B cell (primary cell): Measurements from ENCODE around the gene CRY2. TPM values are rescaled to one million over a fixed set of nuclear protein-coding genes. Genes with fewer than 3 reads are reported as not detected.

Source experiments
- ATAC-seq: fragments of 200-7000 bp; cut with Tn5 transposase; one replicate; pipeline ENCODE4 v1.10.0; 2021; ENCODE audit warnings: low read depth, mild to moderate bottlenecking, moderate number of reproducible peaks, moderate library complexity
- CTCF ChIA-PET: fragments of 350-600 bp; sonication (Branson Sonifier 250); formaldehyde crosslinking; loops from one replicate; lab custom pipeline; 2021; ENCODE audit warnings: antibody characterized with exemption, inconsistent platforms; lab: Charles Lee
- POLR2A ChIA-PET: fragments of 350-600 bp; sonication (Branson Sonifier 250); formaldehyde crosslinking; loops from one replicate; lab custom pipeline; 2021; ENCODE audit warnings: antibody characterized with exemption; lab: Charles Lee
- DNase-seq: peaks from one replicate; pipeline ENCODE4 v3.0.0; 2013
- H2AFZ ChIP-seq: 2 replicates; pipeline ENCODE4 v1.6.1; 2012; ENCODE audit warnings: mild to moderate bottlenecking, low read depth, low read length; ENCODE audit not compliant: insufficient read depth, poor library complexity, severe bottlenecking
- H3K27ac ChIP-seq, 2 donors: 1 replicate in 1 of 2; 2 replicates in 1 of 2; pipeline ENCODE4 v1.5.1; 2012 to 2013; ENCODE audit warnings: low read length in 2 of 2, mild to moderate bottlenecking in 2 of 2, moderate library complexity in 1 of 2
- H3K27me3 ChIP-seq, 4 experiments: fragments of 200-600 bp in 1 of 4; sonication (generic) in 1 of 4; replicated peaks in 1 of 4; 1 replicate in 2 of 4; 2 replicates in 2 of 4; pipeline versions ENCODE4 v1.6.1 to v1.7.0; 2013 to 2016; ENCODE audit warnings: low read length in 3 of 4, mild to moderate bottlenecking in 2 of 4, mixed read lengths in 1 of 4, moderate library complexity in 1 of 4; ENCODE audit not compliant: insufficient read depth in 4 of 4, control insufficient read depth in 3 of 4; ENCODE audit errors: control extremely low read depth in 1 of 4
- H3K36me3 ChIP-seq, 2 experiments: replicated peaks in 1 of 2; 1 replicate in 1 of 2; 2 replicates in 1 of 2; pipeline versions ENCODE4 v1.6.1 to v1.7.1; 2013; ENCODE audit warnings: low read length in 1 of 2; ENCODE audit not compliant: insufficient read depth in 2 of 2, control insufficient read depth in 1 of 2; ENCODE audit errors: control extremely low read depth in 1 of 2, extremely low read depth in 1 of 2
- H3K4me1 ChIP-seq, 2 donors: fragments of 200-600 bp in 1 of 2; sonication (generic) in 1 of 2; 1 replicate in 1 of 2; 2 replicates in 1 of 2; pipeline versions ENCODE4 v1.5.1 to v1.6.1; 2013 to 2017; ENCODE audit warnings: low read length in 2 of 2; ENCODE audit not compliant: control insufficient read depth in 2 of 2, insufficient read depth in 2 of 2
- H3K4me2 ChIP-seq: replicated peaks from 2 replicates; pipeline ENCODE3; 2012; ENCODE audit warnings: mild to moderate bottlenecking, low read depth, low read length; ENCODE audit not compliant: poor library complexity, severe bottlenecking
- H3K4me3 ChIP-seq, 5 experiments: fragments of 200-600 bp in 1 of 5; sonication (generic) in 1 of 5; 1 replicate in 3 of 5; 2 replicates in 2 of 5; pipeline versions ENCODE4 v1.5.1 to v1.7.0; 2011 to 2016; ENCODE audit warnings: low read length in 4 of 5, mild to moderate bottlenecking in 4 of 5, low read depth in 2 of 5, control low read depth in 1 of 5, moderate library complexity in 1 of 5; ENCODE audit not compliant: insufficient read depth in 1 of 5; ENCODE audit errors: control extremely low read depth in 1 of 5, extremely low read depth in 1 of 5
- H3K79me2 ChIP-seq: fragments of 200-600 bp; sonication (generic); one replicate; pipeline ENCODE4 v1.6.0; 2016; ENCODE audit warnings: low read length; ENCODE audit not compliant: control insufficient read depth, insufficient read depth
- H3K9ac ChIP-seq: fragments of 200-600 bp; sonication (generic); 2 replicates; pipeline ENCODE4 v1.6.1; 2017; ENCODE audit warnings: mild to moderate bottlenecking, low read length, moderate library complexity
- H3K9me3 ChIP-seq, 3 donors: one replicate each; pipeline versions ENCODE4 v1.6.1 to v1.7.1; 2013; ENCODE audit warnings: low read length in 2 of 3; ENCODE audit not compliant: control insufficient read depth in 2 of 3, insufficient read depth in 1 of 3; ENCODE audit errors: control extremely low read depth in 1 of 3
- H4K20me1 ChIP-seq: 2 replicates; pipeline ENCODE4 v1.6.0; 2012; ENCODE audit warnings: mild to moderate bottlenecking, low read length; ENCODE audit not compliant: insufficient read depth, control insufficient read depth, poor library complexity, severe bottlenecking
- H3K27ac Mint-ChIP-seq: one replicate; pipeline ENCODE4 v1.8.0; 2021; ENCODE audit warnings: mixed read lengths
- H3K27me3 Mint-ChIP-seq: one replicate; pipeline ENCODE4 v1.8.0; 2021; ENCODE audit warnings: mixed read lengths
- H3K4me1 Mint-ChIP-seq: one replicate; pipeline ENCODE4 v1.8.0; 2021; ENCODE audit warnings: mixed read lengths
- H3K4me3 Mint-ChIP-seq: one replicate; pipeline ENCODE4 v1.8.0; 2021; ENCODE audit warnings: mixed read lengths
- H3K9me3 Mint-ChIP-seq: one replicate; pipeline ENCODE4 v1.8.0; 2022; ENCODE audit warnings: mixed read lengths; ENCODE audit not compliant: insufficient read depth
- EZH2 ChIP-seq: IDR thresholded peaks from 2 replicates; pipeline ENCODE4 v1.6.1; 2012; ENCODE audit warnings: borderline replicate concordance, low read depth, mild to moderate bottlenecking, moderate library complexity, low read length; ENCODE audit not compliant: insufficient read depth, poor library complexity, severe bottlenecking
- WGBS: methylation state at CpG from one replicate; pipeline ENCODE4 v1.1.5; 2013; ENCODE audit warnings: missing lambda C conversion rate; ENCODE audit not compliant: insufficient coverage; 5-methylcytosine and 5-hydroxymethylcytosine counted together
- intact Hi-C: fragments of 100-400 bp; cut with micrococcal nuclease; formaldehyde crosslinking; loops from one replicate; pipeline ENCODE4 v1.10.0; 2022
- polyA plus RNA-seq: library from polyadenylated mRNA; depleted of rRNA; stranded (reverse); fragments of >200 nt; gene quantifications from 2 replicates; pipeline ENCODE4 v1.2.3, GENCODE V29; 2012
- total RNA-seq, 2 donors: library from RNA; stranded (reverse); fragments of 120-200 nt in 1 of 2; gene quantifications; 1 replicate in 1 of 2; 2 replicates in 1 of 2; pipeline versions ENCODE4 v1.2.3 to v1.2.4, GENCODE V29; 2013 to 2022
- TF ChIP-seq, protein P1 (sequence below): fragments of 200-600 bp; IDR thresholded peaks from one replicate; pipeline ENCODE4 v1.8.0; 2022; ENCODE audit warnings: antibody characterized with exemption, mild to moderate bottlenecking

Gene CRY2
- total and polyA plus RNA-seq, 2 donors (not counting 1 experiment from before 2014, with no cell fraction given) = 20.4 to 65.1 TPM

DNA sequence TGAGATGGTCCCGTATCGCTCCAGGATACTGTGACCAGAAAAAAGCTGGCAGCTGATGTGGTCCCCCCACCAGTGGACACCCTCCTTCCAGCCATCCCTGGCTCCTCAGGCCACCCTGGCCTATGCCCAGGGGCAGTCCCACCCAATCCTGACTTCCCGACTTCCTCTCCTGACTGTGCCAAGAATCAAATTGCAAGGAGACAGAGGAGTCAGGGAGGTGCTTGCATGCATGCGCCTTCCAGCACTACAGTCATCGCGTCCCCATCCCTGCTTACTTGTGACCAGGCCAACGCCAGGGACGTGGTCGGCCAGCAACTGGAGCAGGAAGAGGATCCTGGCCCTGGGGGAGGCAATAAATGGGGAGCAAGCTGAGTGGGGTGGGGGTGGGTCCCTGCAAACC is 63.3 kb downstream of the CRY2 start:
- intact Hi-C loops = loop anchor here (10.0 kb wide), 1 partner anchor 1346 kb away; the partner anchor contains the start of gene CD82
- no peak overlapping the region for H3K4me2 ChIP-seq
- peaks cover 2 to 48% of the 10 kb centered on the region in 2 experiments for H3K36me3 ChIP-seq
- WGBS = 100% methylated on average over 5 of the region's 9 CpGs
- Mint-ChIP-seq H3K9me3 (no peaks in the 10 kb centered on the region), H3K27ac (no peak overlapping the region), H3K27me3 (no peaks in the 10 kb centered on the region), H3K4me1 (peaks cover 22% of the 10 kb centered on the region), H3K4me3 (no peak overlapping the region)
- H3K27ac ChIP-seq = no peak overlapping the region
- no peaks in the 10 kb centered on the region for H3K27me3 ChIP-seq
- H3K9me3 ChIP-seq = no peaks in the 10 kb centered on the region
- no peak overlapping the region for H3K4me3 ChIP-seq
- DNase-seq = no peak
- H2AFZ ChIP-seq = no peak overlapping the region
- TF ChIP-seq EZH2 = no peak
- TF ChIP-seq, protein P1, sequence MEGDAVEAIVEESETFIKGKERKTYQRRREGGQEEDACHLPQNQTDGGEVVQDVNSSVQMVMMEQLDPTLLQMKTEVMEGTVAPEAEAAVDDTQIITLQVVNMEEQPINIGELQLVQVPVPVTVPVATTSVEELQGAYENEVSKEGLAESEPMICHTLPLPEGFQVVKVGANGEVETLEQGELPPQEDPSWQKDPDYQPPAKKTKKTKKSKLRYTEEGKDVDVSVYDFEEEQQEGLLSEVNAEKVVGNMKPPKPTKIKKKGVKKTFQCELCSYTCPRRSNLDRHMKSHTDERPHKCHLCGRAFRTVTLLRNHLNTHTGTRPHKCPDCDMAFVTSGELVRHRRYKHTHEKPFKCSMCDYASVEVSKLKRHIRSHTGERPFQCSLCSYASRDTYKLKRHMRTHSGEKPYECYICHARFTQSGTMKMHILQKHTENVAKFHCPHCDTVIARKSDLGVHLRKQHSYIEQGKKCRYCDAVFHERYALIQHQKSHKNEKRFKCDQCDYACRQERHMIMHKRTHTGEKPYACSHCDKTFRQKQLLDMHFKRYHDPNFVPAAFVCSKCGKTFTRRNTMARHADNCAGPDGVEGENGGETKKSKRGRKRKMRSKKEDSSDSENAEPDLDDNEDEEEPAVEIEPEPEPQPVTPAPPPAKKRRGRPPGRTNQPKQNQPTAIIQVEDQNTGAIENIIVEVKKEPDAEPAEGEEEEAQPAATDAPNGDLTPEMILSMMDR = no peak
- POLR2A ChIA-PET = no interaction called here
- H4K20me1 ChIP-seq = peaks cover 48% of the 10 kb centered on the region
- H3K79me2 ChIP-seq = peaks cover 14% of the 10 kb centered on the region
- H3K4me1 ChIP-seq = peaks cover 0 to 10% of the 10 kb centered on the region in 2 donors
- no peak overlapping the region for H3K9ac ChIP-seq
- CTCF ChIA-PET = no interaction called here
- ATAC-seq = no peak

DNA sequence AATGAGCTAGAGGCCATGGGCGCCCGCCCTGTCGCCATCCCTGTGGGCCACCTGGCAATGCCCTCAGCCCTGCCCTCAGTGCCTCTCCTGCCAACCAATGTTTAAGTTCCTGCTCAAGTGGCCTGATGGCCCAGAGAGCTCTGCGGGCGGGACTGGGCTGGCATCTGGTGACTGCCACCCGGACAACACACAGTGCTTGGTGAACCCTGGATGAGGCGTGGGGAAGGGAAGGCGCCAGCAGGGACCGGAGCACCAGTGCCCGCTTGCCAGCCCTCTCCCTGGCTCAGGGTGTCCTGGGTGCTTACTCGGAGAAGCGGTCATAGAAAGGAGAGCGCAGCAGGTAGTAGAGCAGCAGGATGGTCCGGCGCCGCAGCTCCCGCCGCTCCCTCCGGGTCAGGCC is 66.2 kb downstream of the CRY2 start:
- ATAC-seq (no peak), DNase-seq (no peak)
- H3K27ac Mint-ChIP-seq = no peak overlapping the region
- no peak overlapping the region for H3K4me3 ChIP-seq
- H3K27ac ChIP-seq = no peak overlapping the region
- peaks cover 66% of the 10 kb centered on the region for H4K20me1 ChIP-seq
- peaks cover 33% of the 10 kb centered on the region for H3K4me1 Mint-ChIP-seq
- H2AFZ ChIP-seq = no peak overlapping the region
- TF ChIP-seq, protein P1 = no peak
- TF ChIP-seq EZH2 = no peak
- H3K9me3 Mint-ChIP-seq = no peaks in the 10 kb centered on the region
- no peak overlapping the region for H3K4me3 Mint-ChIP-seq
- H3K36me3 ChIP-seq = peaks cover 2 to 56% of the 10 kb centered on the region in 2 experiments
- H3K4me1 ChIP-seq = peaks cover 12 to 20% of the 10 kb centered on the region in 2 donors
- H3K4me2 ChIP-seq = no peak overlapping the region
- CTCF ChIA-PET = interaction anchor here (1.2 to 3.1 kb wide), 2 partner anchors 51 to 93 kb away, joined by 4 to 11 read pairs; no protein-coding TSS in a partner anchor
- intact Hi-C loops = loop anchor here (10.0 kb wide), 1 partner anchor 1349 kb away; the partner anchor contains the start of gene CD82
- POLR2A ChIA-PET = interaction anchor here (0.5 to 0.7 kb wide), 2 partner anchors 65 to 1349 kb away, joined by 5 read pairs; no protein-coding TSS in a partner anchor
- peaks cover 32% of the 10 kb centered on the region for H3K79me2 ChIP-seq
- H3K9me3 ChIP-seq = no peaks in the 10 kb centered on the region
- WGBS = 97% methylated on average over 19 of the region's 19 CpGs
- no peak overlapping the region for H3K9ac ChIP-seq
- no peaks in the 10 kb centered on the region for H3K27me3 Mint-ChIP-seq
- no peaks in the 10 kb centered on the region for H3K27me3 ChIP-seq
